ENCODE measurements around the gene ATP8A2.

The ATP8A2 gene

GRCh38 chr13:25727810-25728209 lies 356.0 kb downstream of the ATP8A2 start:
- no peak for DNase-seq (ENCODE audit: low read depth)
- H3K4me3 ChIP-seq (ENCODE audit: low read length), result no peak overlapping the region
- TF ChIP-seq CTCF (IDR thresholded peaks at IDR 0.05; ENCODE audit: insufficient read depth, low read depth, low read length, missing control alignments), result no peak

- DNase-seq (ENCODE audit: low read depth), result no peak
- H3K4me3 ChIP-seq (ENCODE audit: low read length), result no peak overlapping the region
- TF ChIP-seq CTCF (IDR thresholded peaks at IDR 0.05; ENCODE audit: insufficient read depth, low read depth, low read length, missing control alignments), result no peak
Measured at GRCh38 chr13:25729201-25729600, 357.4 kb downstream of the ATP8A2 start.

- no peak overlapping the region for H3K4me3 ChIP-seq (ENCODE audit: low read length)
- TF ChIP-seq CTCF (IDR thresholded peaks at IDR 0.05; ENCODE audit: insufficient read depth, low read depth, low read length, missing control alignments), result no peak
- no peak for DNase-seq (ENCODE audit: low read depth)
Measured at GRCh38 chr13:25731037-25731436, 359.3 kb downstream of the ATP8A2 start.

GRCh38 chr13:25731536-25731935 lies 359.8 kb downstream of the ATP8A2 start:
- no peak overlapping the region for H3K4me3 ChIP-seq (ENCODE audit: low read length)
- no peak for DNase-seq (ENCODE audit: low read depth)
- no peak for TF ChIP-seq CTCF (IDR thresholded peaks at IDR 0.05; ENCODE audit: insufficient read depth, low read depth, low read length, missing control alignments)

- TF ChIP-seq CTCF (IDR thresholded peaks at IDR 0.05; ENCODE audit: insufficient read depth, low read depth, low read length, missing control alignments), result no peak
- no peak overlapping the region for H3K4me3 ChIP-seq (ENCODE audit: low read length)
- peak; percentile 34 for DNase-seq (ENCODE audit: low read depth)
Measured at GRCh38 chr13:25732111-25732865, 360.5 kb downstream of the ATP8A2 start.

- peak; percentile 86 for DNase-seq (ENCODE audit: low read depth)
- TF ChIP-seq CTCF (IDR thresholded peaks at IDR 0.05; ENCODE audit: insufficient read depth, low read depth, low read length, missing control alignments), result no peak
- H3K4me3 ChIP-seq (ENCODE audit: low read length), result no peak overlapping the region
Measured at GRCh38 chr13:25733001-25733491, 361.3 kb downstream of the ATP8A2 start.
